GM21423 (cell line): ENCODE results near the gene PALM3.

Experiments used
- ATAC-seq: cut with Tn5 transposase; IDR thresholded peaks from one replicate; pipeline ENCODE4 v1.9.1; 2021; ENCODE audit warnings: mild to moderate bottlenecking, moderate library complexity; ENCODE audit not compliant: unreplicated experiment

The PALM3 gene

GRCh38 chr19:14061751-14062557, at the start of gene PALM3:
TSS of gene PALM3 (minus strand) at chr19:14062076. CDS start at chr19:14061980, 96 bp downstream.
- no peak for ATAC-seq

GRCh38 chr19:14111486-14111885, 49.6 kb upstream of the PALM3 start:
- no peak for ATAC-seq

DNA sequence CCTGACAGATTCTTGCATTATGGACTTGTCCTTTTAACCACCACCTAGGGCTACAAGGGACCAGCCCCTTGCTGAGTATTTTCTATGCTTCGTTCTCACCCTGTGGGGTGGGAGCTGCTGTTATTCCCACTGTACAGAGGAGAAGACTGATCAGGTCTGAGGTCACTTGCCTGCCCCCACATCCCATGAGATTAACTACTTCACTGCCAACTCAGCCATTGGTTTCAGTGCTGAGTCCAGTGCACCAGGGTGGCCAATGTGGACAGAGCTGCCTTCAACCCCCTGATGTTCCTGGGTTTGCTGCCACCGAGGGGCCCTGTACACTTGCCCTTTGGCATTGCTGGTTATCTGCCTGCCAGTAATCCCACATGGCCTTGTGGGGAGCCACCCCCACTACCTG, 48.8 kb upstream of the PALM3 start:
- ATAC-seq: no peak

DNA sequence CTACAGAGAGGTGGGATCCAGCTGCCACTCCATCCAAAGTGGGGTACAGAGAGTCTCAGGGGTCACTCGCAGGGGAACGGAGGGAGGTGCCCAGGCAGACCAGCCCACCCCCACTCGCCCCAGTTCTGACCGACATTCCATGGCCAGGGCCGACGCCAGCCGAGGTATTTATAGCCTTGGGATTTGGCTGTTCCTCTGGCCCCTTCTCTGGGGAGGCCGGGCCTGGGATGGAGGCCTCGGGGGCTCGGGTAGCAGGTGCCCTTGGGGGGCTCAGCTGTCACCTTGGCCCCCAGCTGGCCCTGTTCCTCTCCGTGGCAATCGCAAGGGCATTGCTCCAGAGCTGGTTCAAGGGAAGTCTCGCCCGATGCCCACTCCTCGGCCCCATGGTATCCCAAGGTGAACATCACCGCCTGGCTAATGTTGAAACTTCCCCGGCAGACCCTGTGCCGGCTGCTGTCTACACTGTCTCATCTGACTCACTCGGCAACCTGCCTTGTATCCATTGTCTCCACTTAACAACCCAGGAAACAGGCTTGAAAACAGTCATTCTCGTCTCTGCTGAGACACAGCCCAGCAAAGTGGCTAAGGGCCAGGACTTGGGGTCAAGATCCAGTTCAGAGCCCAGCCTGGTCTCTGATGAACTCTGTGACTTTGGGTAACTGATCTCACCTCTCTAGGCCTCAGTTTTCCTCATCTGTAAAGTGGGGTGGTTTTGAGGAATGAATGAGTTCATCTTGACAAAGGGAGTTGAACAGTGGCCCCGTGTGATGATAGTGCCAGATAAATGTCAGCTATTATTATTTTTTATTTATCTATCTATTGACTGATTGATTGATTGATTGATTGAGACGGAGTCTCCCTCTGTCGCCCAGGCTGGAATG, 45.9 kb upstream of the PALM3 start:
- no peak for ATAC-seq

GRCh38 chr19:14106840-14107239, 45.0 kb upstream of the PALM3 start:
- ATAC-seq: no peak

GRCh38 chr19:14105680-14106079, 43.8 kb upstream of the PALM3 start:
- no peak for ATAC-seq

GRCh38 chr19:14103310-14103709, 41.4 kb upstream of the PALM3 start:
- no peak for ATAC-seq

DNA sequence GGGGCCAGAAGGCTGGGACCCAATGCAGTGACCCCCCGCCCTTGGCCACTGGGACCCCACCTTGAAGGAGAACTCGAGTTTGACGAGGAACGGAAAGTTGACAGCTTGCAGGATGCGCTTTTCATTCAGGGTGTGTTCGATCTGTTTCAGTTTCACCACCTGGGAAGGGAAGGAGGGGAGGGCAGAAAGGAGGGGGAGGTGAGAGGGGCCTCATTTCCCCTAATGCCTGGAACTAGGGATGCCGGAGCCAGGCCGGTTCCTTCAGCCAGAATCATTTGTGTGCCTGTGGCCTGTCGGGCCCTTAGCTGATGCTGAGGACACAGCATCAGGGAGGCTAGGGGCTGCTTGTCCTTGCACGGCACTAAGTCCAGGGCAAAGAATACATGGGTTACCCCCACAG, 40.9 kb upstream of the PALM3 start:
- no peak for ATAC-seq

GRCh38 chr19:14102102-14102696, 40.3 kb upstream of the PALM3 start:
- ATAC-seq: no peak

DNA sequence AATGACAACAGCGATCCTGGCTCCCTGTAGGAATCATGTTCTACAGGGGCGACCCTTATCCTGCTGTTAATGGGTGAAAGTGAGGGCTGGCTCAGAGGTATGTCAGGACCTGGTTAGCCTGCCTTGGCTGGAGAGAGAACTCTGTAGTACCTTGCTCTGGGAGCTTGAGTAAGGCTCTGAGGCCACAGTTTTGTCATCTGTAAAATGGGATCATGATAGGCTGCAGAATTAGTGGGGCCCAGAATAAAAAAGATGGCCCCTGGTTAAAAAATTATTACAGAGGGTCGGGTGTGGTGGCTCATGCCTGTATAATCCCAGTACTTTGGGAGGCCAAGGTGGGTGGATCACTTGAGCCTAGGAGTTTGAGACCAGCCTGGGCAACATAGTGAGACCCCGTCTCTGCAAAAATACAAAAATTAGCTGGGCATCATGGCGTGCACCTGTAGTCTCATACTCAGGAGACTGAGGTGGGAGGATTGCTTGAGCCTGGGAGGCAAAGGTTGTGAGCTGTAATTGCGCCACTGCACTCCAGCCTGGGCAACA, 39.2 kb upstream of the PALM3 start:
- ATAC-seq: no peak

- ATAC-seq: no peak
Observed at GRCh38 chr19:14097532-14098151, 35.8 kb upstream of the PALM3 start.

- ATAC-seq: no peak
Observed at GRCh38 chr19:14096272-14096992, 34.6 kb upstream of the PALM3 start.

- no peak for ATAC-seq
Observed at GRCh38 chr19:14094854-14095253, 33.0 kb upstream of the PALM3 start.

DNA sequence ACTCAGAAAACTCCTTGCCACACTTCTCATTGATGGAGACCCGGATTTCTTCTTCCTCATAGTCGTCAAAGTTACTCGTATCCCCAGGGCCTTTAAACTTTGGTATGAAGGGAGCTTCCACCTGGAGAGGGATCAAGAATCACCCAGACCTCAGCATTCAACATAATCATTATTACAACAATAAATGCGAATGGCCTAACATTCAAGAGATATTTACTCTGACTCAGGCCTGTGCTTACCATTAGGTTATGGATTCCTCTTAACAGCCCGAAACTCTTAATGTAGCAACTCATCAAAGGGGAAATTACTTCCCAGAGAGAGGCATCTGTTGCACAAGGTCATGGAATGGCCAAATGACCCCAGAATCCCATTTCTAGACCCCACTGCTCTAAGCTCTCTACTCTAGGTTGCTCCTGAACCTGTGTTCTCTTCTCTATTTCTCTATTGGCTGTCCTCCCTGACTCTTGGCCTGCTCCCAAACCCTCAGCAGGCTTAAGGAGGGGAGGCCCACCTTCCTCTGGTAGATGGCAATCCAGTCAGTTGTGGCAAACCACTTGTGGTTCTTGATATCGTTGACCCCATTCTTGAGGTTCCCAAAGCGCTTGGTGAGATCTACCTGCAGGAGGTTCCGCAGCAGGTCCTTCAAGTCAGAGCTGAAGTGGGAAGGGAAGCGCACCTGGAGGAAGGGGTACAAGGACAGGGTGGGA, 31.4 kb upstream of the PALM3 start:
- no peak for ATAC-seq

GRCh38 chr19:14091813-14092462, 30.1 kb upstream of the PALM3 start:
- ATAC-seq: peak; percentile 5

DNA sequence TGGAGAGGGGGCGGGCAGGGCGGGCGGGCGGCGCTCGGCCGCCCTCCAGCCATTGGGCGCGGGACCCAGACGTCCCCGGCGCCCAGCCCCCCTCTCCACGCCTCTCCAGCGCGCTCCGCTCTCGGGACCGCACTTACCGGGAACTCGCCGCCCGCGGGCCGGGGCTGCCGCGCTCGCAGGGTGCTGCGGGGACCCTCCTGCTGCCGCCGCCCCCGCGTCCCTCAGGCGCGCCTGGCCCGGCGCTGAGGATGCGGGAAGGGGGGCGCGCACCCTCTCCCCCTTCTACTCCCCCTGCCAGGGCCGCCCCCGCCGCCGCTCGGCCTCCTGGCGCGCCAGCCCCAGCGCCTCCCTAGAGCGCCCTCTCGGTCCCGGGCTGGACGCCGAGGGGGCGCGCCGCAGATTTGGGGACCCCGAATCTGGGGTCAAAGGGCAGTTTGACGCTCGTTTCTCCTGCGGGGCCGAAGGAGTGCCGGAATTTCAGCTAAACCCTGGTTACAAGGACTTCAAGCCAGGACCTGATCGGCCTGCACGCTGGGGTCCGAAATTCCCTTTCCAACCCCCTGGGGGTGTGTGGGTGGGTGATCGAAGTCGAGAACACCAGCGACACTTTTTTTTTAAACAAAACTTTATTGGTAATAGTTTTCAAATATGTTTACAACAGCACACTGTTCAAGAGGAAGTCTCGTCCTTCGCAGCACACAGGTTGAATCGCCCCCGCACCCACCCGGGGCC, 29.4 kb upstream of the PALM3 start:
- ATAC-seq: peak; percentile 57

DNA sequence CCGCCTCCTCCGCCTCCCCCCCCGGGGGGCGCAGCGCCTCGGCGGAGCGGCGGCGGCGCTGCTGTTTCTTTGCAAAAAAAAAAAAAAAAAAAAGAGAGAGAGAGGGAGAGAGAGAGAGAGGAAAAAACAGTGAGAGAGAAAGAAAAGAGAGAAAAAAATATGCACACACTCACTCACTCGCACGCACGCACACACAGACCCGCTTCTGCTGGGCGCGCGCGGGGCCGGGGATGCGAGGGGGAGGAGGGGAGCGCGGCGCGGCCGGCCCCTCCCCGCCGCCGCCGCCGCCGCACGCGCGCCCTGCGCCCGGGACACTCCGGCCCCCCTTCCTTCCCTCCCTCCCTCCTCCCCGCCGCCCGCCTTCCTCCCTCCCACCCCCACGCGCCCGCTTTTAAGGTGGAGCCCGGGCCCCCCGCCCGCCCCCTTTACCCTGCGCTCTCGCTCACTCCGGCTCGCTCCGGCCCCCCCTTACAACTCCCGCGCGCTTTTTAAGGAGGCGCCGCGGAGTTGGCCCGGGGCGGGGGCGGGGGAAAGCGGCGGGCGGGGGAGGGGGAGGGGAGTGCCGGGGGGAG, 28.7 kb upstream of the PALM3 start, which contains the start of gene SAMD1:
Gene SAMD1, minus strand, starts transcription at position 243 of the 572 bp plus-strand sequence.
- peak; percentile 40 for ATAC-seq
